ENCODE results near the gene DKKL1. TPM values are rescaled to one million over a fixed set of nuclear protein-coding genes. Genes with fewer than 3 reads are reported as not detected.

DKKL1 gene
- total RNA-seq, 1 experiment from 2014 or later: 1.0 TPM

- Histone ChIP-seq H3K27ac (ENCODE audit: low read depth, low read length) (no peak overlapping the region), H3K9ac (ENCODE audit: low read length) (no peak overlapping the region), H3K79me2 (ENCODE audit: insufficient read depth, low read length) (no peaks in the 10 kb centered on the region), H3K27me3 (ENCODE audit: insufficient read depth, low read length) (no peaks in the 10 kb centered on the region), H3K9me3 (ENCODE audit: control insufficient read depth in 1 of 2, insufficient read depth in 1 of 2, low read depth in 1 of 2, low read length in 2 of 2) (no peaks in the 10 kb centered on the region), H3K4me1 (ENCODE audit: control insufficient read depth in 1 of 2, insufficient read depth in 2 of 2, low read length in 2 of 2) (peaks cover 2 to 15% of the 10 kb centered on the region in 2 experiments; a peak in 1 of 4 replicates), H4K20me1 (ENCODE audit: insufficient read depth) (no peaks in the 10 kb centered on the region), H3K9me2 (ENCODE audit: insufficient read depth) (no peaks in the 10 kb centered on the region), H2AFZ (ENCODE audit: low read depth, low read length, poor library complexity, severe bottlenecking) (no peak overlapping the region), H3K36me3 (ENCODE audit: control insufficient read depth in 1 of 2, insufficient read depth in 2 of 2, low read length in 2 of 2) (no peaks in the 10 kb centered on the region), H3K4me2 (ENCODE audit: low read length) (no peak overlapping the region), H3K4me3 (replicated peaks in 1 of 2; ENCODE audit: low read depth in 1 of 2, low read length in 2 of 2) (no peak overlapping the region)
- no TSS peak for BruUV-seq (replicated peaks)
- TF ChIP-seq CBX3 (IDR thresholded peaks at IDR 0.05; ENCODE audit: low read depth) (no peak), FOSL1 (IDR thresholded peaks at IDR 0.05; ENCODE audit: low read depth) (no peak), SRF (IDR thresholded peaks at IDR 0.05; ENCODE audit: low read depth) (no peak), REST (IDR thresholded peaks at IDR 0.05; ENCODE audit: low read depth) (no peak), EZH2phosphoT487 (IDR thresholded peaks at IDR 0.05; ENCODE audit: borderline replicate concordance) (no peak), TCF7L2 (IDR thresholded peaks at IDR 0.05; ENCODE audit: borderline replicate concordance, extremely low read depth, insufficient read depth, insufficient read length) (no peak), POLR2AphosphoS5 (IDR thresholded peaks at IDR 0.05; ENCODE audit: low read depth, low read length) (no peak)
- DNase-seq (ENCODE audit: low read depth, low spot score) (no peak), ATAC-seq (no peak)
- intact Hi-C loops (cut with micrococcal nuclease): no loop called here
- RAD21 ChIA-PET (ENCODE audit: low non-redundant PET in 1 of 2, low total read pairs in 2 of 2, uncharacterized antibody in 2 of 2, unreplicated experiment in 2 of 2): no interaction called here
- CTCF ChIA-PET: no interaction called here
- POLR2A ChIA-PET: interaction anchor here (1.1 kb wide), 1 partner anchor 31 kb away, joined by 6 read pairs; no protein-coding TSS in a partner anchor
Measured at GRCh38 chr19:49411681-49412326, 48.1 kb downstream of the DKKL1 start.
